HG03159 (cell line): ENCODE measurements around the gene ADIPOR1.

Experiments
- ATAC-seq: cut with Tn5 transposase; IDR thresholded peaks from one replicate; pipeline ENCODE4 v1.9.1; 2021; ENCODE audit warnings: mild to moderate bottlenecking, moderate library complexity; ENCODE audit not compliant: unreplicated experiment

Gene ADIPOR1

GRCh38 chr1:202974856-202975255 lies 16.7 kb upstream of the ADIPOR1 start:
- ATAC-seq: no peak

- no peak for ATAC-seq
Observed at GRCh38 chr1:202972046-202972445, 13.9 kb upstream of the ADIPOR1 start.

- no peak for ATAC-seq
Observed at GRCh38 chr1:202968895-202969295, 10.8 kb upstream of the ADIPOR1 start.

DNA sequence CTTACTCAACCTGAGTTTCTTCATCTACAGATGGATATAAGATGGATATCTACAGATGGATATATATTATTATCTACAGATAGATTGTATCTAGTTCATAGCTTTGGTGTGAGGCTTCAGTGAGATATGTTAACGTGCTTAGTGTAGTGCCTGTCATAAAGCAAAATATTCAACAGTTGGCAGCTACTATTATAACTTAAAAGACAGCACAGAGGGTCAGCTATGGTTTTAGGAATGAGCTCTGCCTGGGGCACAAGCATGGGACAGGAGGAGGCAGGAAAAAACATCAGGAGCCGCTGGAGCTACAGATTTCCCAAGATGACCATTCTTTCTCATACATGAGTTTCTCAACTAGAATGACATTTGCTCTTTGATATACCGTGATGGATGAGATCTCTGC lies 10.2 kb upstream of the ADIPOR1 start:
- ATAC-seq: no peak

- no peak for ATAC-seq
Observed at GRCh38 chr1:202967684-202968281, 9.7 kb upstream of the ADIPOR1 start.

- peak; percentile 19 for ATAC-seq
Observed at GRCh38 chr1:202966006-202966898, 8.1 kb upstream of the ADIPOR1 start.

DNA sequence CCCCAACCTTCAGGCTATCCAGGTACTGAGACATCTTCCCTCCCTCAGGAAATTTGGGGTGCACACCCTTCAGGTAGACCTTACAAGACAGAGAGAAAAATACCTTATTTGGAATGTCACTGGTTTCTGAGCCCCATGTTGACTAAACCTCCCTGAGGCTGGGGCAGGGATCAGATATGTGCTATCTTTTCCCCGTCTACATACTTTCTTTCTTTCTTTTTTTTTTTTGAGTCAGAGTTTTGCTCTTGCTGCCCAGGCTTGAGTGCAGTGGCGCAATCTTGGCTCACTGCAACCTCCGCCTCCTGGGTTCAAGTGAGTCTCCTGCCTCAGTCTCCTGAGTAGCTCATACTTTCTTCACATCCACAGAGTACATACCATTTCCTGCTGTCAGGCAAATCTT lies 7.3 kb upstream of the ADIPOR1 start:
- no peak for ATAC-seq

GRCh38 chr1:202964791-202965410 lies 6.8 kb upstream of the ADIPOR1 start:
- no peak for ATAC-seq

DNA sequence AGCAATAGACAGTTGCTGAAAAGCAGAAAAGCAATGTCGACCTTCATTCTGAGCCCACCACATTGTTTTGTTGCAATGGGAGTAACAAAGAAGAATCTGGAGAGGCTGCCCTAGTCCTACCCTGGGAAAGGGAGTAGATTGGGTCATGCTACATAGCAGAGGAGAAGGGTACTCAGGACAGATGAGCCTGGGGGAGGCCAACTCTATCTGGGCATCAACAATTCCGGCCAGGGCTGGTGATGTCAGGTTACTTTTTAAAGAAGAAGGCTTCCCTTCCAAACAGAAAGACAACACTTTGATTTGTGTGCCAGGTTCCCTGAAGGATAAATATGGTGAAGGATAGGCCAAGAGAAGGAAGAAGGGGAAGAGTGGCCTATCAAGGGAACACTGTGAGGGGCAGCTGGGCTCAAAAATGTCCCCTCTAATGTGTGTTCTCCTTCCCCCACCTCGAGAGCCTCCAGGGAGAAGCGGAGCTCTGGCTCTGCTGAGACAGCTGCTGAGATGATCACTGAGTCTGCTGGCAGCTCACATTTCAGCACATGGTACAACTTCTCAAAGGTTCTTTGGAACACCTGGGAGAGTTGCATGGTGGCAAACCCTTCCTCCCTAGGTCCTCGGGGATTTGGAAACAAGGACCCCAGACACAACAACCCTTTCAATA lies 3.2 kb upstream of the ADIPOR1 start:
- no peak for ATAC-seq

DNA sequence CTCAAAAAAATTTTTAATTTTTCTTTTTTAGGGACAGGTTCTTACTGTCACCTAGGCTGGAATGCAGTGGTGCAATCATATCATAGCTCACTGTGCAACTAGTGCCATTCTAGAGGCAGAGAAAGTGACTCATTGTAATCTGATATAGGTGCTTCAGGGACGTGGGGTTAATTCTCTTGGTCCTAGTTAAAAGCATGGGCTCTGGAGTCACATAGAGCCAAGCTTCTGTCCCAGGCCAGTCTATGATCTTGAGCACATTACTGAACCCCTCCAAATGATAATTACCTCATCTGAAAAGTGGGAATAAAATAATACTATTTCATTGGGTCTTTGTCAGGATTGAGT lies 1.1 kb upstream of the ADIPOR1 start:
- no peak for ATAC-seq

- peak; percentile 27 for ATAC-seq
Observed at GRCh38 chr1:202958544-202959275, 598 bp upstream of the ADIPOR1 start.

DNA sequence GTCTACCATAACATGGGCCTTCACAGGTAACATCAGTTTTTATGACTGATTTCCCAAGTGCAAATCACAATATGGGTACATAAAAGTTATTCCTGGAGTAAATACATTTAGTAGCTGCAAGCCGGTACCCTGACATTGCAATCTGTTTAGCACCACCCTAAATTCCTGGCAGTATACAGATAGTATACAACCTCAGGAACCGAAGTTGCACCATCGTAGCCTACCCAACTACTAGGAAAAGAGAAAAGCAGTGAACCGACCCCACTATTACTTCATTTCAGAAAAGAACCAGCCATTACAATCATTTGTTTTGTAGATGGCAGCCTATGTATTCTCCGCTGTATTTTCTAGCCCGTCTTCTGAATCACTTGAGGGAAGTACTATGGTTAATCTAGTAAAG lies 1.1 kb downstream of the ADIPOR1 start:
- ATAC-seq: no peak

- no peak for ATAC-seq
Observed at GRCh38 chr1:202954057-202954745, 3.9 kb downstream of the ADIPOR1 start.

GRCh38 chr1:202953392-202953791 lies 4.7 kb downstream of the ADIPOR1 start:
- no peak for ATAC-seq

GRCh38 chr1:202952818-202953217 lies 5.3 kb downstream of the ADIPOR1 start:
- no peak for ATAC-seq

- ATAC-seq: no peak
Observed at GRCh38 chr1:202952099-202952498, 6.0 kb downstream of the ADIPOR1 start.

DNA sequence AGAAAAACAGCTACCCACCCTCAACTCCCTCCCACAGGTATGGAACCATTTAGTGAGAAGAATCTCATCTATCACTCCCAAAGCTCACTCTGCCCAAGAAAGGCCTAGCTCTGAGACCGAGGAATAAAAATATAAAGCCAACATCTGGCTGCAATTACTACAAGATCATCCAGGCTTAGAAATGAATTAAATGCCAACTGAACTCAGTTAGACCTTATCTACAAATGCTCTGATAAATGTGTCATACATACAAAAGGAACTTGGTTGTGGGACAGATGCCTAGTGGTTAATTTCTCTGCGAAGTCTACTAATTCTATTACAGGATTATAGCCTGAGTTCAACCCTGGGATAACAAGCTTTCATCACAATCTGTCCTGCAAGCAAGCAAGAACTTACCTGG lies 6.7 kb downstream of the ADIPOR1 start:
- no peak for ATAC-seq

GRCh38 chr1:202945483-202945882 lies 12.6 kb downstream of the ADIPOR1 start:
- ATAC-seq: no peak

DNA sequence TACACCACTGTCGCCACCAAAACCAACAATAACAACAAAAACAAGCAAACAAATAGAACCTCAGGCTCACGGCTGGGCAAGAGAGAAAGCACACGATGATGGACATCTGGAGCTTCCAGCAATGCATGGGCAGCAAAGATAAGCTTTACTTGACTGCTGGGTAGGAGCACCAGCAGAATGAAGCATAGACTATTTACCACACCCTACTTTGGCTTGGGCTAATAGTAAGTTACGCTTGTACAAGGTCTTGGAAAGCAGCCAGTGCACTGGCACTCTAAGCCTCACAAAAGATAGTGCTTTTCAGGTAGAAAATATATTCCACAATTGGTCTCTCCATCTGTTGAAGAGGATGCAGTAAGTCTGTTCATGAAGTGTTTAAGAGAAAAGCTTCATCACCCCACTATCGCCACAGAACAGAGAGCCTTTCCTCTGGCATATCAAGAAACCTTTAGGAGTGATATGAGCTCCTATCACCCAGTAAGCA lies 13.6 kb downstream of the ADIPOR1 start:
- no peak for ATAC-seq

DNA sequence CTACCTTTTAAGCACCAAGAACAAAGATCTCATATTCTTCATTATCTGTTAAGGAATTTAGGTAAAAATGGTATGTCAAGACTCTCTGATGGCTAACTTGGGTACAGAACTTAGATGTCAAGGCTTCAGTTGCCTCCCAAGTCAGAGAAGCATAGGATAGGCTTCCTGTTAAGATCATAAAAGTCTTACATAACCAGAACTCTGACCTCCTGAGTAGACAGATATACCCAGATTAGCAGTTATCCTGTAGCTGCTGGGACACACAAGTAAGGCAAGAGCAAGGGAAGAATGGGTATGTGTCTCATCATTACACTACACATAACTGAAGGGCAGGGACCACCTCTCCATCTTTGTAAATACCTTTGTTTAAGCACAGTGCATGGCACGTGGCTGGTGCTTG lies 15.7 kb downstream of the ADIPOR1 start:
- no peak for ATAC-seq
